ENCODE measurements around the gene DLGAP3. TPM values are rescaled to one million over a fixed set of nuclear protein-coding genes. Genes with fewer than 3 reads are reported as not detected.

The DLGAP3 gene
- total and polyA plus RNA-seq, 2 donors (not counting 3 experiments of a cell fraction or from before 2014, with no cell fraction given), result 0.04 to 0.20 TPM

- no peaks in the 10 kb centered on the region for H4K20me1 ChIP-seq (replicated peaks; ENCODE audit: control insufficient read depth, extremely low read depth, insufficient read depth, low read length)
- no peak overlapping the region for H2AFZ ChIP-seq (ENCODE audit: low read depth, low read length)
- no peaks in the 10 kb centered on the region for H3K27me3 ChIP-seq (ENCODE audit: control insufficient read depth in 2 of 2, insufficient read depth in 2 of 2, low read length in 2 of 2)
- no peak overlapping the region for H3K4me3 ChIP-seq (replicated peaks in 1 of 3; ENCODE audit: insufficient read depth in 1 of 3, low read depth in 1 of 3, low read length in 3 of 3)
- H3K4me1 ChIP-seq (ENCODE audit: control insufficient read depth, extremely low read depth, insufficient read depth, low read length), result no peaks in the 10 kb centered on the region
- FAIRE-seq, result no peak
- CTCF ChIA-PET, result no interaction called here
- intact Hi-C loops (cut with micrococcal nuclease), result no loop called here
- H3K79me2 ChIP-seq (ENCODE audit: control insufficient read depth, insufficient read depth, low read length), result no peaks in the 10 kb centered on the region
- no peak for DNase-seq (ENCODE audit: low read depth, low spot score)
- H3K9ac ChIP-seq (replicated peaks; ENCODE audit: extremely low read depth, insufficient read depth, low read length), result no peak overlapping the region
- no peaks in the 10 kb centered on the region for H3K36me3 ChIP-seq (ENCODE audit: control insufficient read depth in 2 of 2, extremely low read depth in 1 of 2, insufficient read depth in 2 of 2, low read length in 2 of 2)
- BruUV-seq (replicated peaks), result no TSS peak
- no peaks in the 10 kb centered on the region for H3K9me1 ChIP-seq (replicated peaks; ENCODE audit: control insufficient read depth, extremely low read depth, insufficient read depth, low read length)
- no peaks in the 10 kb centered on the region for H3K9me3 ChIP-seq (replicated peaks; ENCODE audit: control insufficient read depth, insufficient read depth, low read length)
- POLR2A ChIA-PET, result no interaction called here
- dilution Hi-C loops (cut with MboI; ENCODE audit: extremely low pct_ligation_motif_present, low sequenced_read_pairs), result no loop called here
- TF ChIP-seq POLR2AphosphoS5 (IDR thresholded peaks at IDR 0.05; ENCODE audit: insufficient read depth, low read depth, low read length) (no peak), MAX (IDR thresholded peaks at IDR 0.05; ENCODE audit: insufficient read depth, insufficient read length) (no peak), EZH2 (IDR thresholded peaks at IDR 0.05; ENCODE audit: borderline replicate concordance, low read depth, low read length, severe bottlenecking) (no peak), GATA2 (IDR thresholded peaks at IDR 0.05; ENCODE audit: insufficient read depth, insufficient read length, low read depth, low read length) (no peak), FOS (IDR thresholded peaks at IDR 0.05; ENCODE audit: borderline replicate concordance, insufficient read depth, low read length) (no peak), CTCF (IDR thresholded peaks at IDR 0.05; ENCODE audit: extremely low read depth in 1 of 2, insufficient read depth in 1 of 2, low read depth in 1 of 2, low read length in 2 of 2) (no peak), MYC (IDR thresholded peaks at IDR 0.05; ENCODE audit: low read depth, low read length) (no peak), POLR2A (IDR thresholded peaks at IDR 0.05; ENCODE audit: low read depth, low read length) (no peak), JUN (IDR thresholded peaks at IDR 0.05; ENCODE audit: borderline replicate concordance, insufficient read depth, insufficient read length, low read depth) (no peak)
- no peak overlapping the region for H3K27ac ChIP-seq (ENCODE audit: insufficient read depth, low read depth, low read length)
- H3K4me2 ChIP-seq (ENCODE audit: insufficient read depth, low read length), result no peak overlapping the region
Measured at GRCh38 chr1:34908369-34908768, 21.1 kb downstream of the DLGAP3 start.
